Urothelium cell line (cell line): ENCODE results near the gene KIF21A.
"Not testable (repeated sequence)": the region's sequence is repeated elsewhere in the genome, so short reads cannot be mapped to it uniquely, and the experiment has no call there.

Experiments used
- DNase-seq: peaks from one replicate; pipeline ENCODE4 v3.0.0; 2011; ENCODE audit warnings: low spot score, mixed read lengths
- FAIRE-seq: peaks from 2 replicates; lab custom pipeline; 2011; peaks lifted over from hg19 to GRCh38; lab: Jason Lieb, UNC

Gene KIF21A, protein sequence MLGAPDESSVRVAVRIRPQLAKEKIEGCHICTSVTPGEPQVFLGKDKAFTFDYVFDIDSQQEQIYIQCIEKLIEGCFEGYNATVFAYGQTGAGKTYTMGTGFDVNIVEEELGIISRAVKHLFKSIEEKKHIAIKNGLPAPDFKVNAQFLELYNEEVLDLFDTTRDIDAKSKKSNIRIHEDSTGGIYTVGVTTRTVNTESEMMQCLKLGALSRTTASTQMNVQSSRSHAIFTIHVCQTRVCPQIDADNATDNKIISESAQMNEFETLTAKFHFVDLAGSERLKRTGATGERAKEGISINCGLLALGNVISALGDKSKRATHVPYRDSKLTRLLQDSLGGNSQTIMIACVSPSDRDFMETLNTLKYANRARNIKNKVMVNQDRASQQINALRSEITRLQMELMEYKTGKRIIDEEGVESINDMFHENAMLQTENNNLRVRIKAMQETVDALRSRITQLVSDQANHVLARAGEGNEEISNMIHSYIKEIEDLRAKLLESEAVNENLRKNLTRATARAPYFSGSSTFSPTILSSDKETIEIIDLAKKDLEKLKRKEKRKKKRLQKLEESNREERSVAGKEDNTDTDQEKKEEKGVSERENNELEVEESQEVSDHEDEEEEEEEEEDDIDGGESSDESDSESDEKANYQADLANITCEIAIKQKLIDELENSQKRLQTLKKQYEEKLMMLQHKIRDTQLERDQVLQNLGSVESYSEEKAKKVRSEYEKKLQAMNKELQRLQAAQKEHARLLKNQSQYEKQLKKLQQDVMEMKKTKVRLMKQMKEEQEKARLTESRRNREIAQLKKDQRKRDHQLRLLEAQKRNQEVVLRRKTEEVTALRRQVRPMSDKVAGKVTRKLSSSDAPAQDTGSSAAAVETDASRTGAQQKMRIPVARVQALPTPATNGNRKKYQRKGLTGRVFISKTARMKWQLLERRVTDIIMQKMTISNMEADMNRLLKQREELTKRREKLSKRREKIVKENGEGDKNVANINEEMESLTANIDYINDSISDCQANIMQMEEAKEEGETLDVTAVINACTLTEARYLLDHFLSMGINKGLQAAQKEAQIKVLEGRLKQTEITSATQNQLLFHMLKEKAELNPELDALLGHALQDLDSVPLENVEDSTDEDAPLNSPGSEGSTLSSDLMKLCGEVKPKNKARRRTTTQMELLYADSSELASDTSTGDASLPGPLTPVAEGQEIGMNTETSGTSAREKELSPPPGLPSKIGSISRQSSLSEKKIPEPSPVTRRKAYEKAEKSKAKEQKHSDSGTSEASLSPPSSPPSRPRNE (N-terminal part only)

GRCh38 chr12:39443081-39443928 is at the start of gene KIF21A:
Gene KIF21A, minus strand, starts transcription at chr12:39443120. Its CDS starts 150 bp downstream, at chr12:39442970.
- DNase-seq: peak; percentile 96

DNA sequence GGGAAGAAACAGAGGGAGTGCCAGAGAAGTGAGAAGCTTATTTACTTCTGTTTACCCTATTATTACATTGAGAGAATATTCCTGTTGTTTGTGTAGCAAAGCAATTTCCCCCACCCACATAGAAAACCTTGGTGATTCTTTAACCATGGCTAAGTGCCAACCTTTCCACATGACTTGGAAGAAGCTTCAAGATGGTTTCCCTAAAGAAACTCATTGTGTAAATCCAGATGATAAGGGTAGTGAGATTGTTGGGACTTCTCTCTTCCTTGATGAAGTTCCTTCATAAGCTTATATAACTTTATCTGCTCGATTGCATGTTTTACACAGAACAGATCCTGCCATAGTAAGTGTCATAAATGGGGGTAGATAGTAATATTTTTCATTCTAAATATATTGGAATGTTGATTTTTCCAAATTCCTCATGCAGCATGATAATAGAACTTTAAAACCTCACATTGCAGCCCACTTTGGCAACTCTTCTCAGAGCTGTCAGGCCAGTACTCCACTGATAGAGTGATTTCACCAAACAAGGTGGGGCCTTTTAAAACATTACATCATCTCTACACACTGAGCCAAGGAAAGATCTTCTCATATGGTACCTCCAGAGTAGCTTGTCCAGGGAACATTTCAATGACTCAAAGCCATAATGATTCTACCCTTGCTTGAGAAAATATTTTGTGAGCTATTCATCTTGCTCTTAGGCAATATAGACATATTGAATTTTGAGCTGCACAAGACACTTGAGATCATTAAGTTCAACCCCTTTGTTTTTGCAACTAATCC is 47.8 kb upstream of the KIF21A start:
- FAIRE-seq: peak; percentile 23

More at GRCh38 chr12:39443081-39443928, at the start of gene KIF21A:
- FAIRE-seq: peak; percentile 99

DNA sequence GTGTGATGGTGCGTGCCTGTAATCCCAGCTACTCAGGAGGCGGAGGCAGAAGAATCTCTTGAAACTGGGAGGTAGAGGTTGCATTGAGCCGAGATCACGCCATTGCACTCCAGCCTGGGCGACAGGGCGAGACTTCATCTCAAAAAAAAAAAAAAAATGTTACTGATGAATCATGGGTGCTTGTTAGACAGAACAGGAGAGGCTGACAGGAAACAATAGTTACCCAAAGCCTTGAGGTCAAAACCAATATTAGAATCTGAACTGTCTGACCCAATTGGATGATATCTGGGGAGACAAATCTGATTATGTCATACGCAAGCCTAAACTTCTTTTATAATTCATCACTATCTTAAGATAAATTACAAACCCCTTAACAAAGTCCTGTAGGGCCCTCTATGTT is 40.7 kb upstream of the KIF21A start:
- FAIRE-seq (no peak), DNase-seq (no peak)

More for the DNA sequence above, 47.8 kb upstream of the KIF21A start:
- DNase-seq: no peak

DNA sequence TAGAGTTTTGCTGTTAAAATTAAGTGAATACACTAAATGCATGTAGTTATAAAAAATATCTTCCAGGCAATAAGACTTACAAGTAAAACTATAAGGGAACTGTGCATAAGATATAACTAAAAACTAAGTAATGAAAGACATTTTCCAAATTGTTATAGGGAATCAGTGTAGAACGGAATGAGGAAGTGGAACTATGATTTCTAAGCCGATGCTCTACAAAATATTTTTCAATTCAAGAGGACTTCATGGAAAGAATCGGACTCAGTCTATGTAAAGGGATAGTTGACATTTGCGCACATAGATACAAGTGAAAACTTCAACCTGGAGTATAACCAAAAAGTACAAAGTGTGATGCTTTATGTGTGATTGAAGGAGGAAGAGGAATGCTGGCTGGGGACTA is 40.1 kb upstream of the KIF21A start:
- DNase-seq (no peak), FAIRE-seq (no peak)

DNA sequence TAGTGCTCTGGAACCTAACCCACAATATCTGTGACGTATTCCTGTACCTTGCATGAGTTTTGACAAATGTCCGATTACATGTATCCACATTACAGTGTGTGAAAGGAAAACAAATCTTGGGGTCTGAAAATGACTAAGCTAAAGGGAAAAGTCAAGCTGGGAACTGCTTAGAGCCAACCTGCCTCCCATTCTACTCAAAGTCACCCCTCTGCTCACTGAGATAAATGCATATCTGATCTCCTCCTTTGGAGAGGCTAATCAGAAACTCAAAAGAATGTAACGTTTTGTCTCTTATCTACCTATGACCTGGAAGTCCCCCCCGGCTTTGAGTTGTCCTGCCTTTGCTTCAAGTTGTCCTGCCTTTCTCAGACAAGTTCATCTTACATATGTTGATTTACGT is 34.0 kb upstream of the KIF21A start:
- DNase-seq (no peak), FAIRE-seq (no peak)

- DNase-seq (no peak), FAIRE-seq (no peak)
These were observed 33.2 kb upstream of the KIF21A start for GRCh38 chr12:39476121-39476520.

DNA sequence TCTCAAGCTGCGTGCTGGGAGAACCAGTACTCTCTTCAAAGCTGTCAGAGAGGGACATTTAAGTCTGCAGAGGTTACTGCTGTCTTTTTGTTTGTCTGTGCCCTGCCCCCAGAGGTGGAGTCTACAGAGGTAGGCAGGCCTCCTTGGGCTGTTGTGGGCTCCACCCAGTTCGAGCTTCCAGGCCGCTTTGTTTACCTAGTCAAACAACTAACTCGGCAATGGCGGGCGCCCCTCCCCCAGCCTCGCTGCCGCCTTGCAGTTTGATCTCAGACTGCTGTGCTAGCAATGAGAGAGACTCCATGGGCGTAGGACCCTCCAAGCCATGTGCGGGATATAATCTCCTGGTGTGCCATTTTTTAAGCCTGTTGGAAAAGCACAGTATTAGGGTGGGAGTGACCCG is 32.2 kb upstream of the KIF21A start:
- not testable (repeated sequence) for DNase-seq, FAIRE-seq

DNA sequence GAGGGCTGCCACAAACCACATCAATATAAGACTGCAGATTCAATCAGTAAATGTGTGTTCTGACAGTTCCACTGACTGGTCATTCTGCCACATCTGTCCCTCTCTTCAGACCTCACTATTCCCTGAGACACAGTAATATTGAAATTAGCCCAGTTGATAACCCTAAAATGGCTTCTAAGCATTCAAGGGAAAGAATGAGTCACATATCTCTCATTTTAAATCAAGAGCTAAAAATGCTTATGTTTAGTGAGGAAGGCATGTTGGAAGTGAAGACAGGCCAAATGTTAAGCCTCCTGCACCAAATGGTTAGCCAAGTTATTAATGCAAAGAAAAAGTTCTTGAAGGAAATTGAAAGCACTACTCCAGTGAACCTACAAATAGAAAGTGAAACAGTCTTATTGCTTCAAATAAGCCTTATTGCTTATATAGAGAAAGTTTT is 24.5 kb upstream of the KIF21A start:
- FAIRE-seq (no peak), DNase-seq (no peak)

GRCh38 chr12:39464976-39465695 is 22.2 kb upstream of the KIF21A start:
- FAIRE-seq (no peak), DNase-seq (no peak)

GRCh38 chr12:39461059-39461458 is 18.1 kb upstream of the KIF21A start:
- FAIRE-seq (no peak), DNase-seq (no peak)

DNA sequence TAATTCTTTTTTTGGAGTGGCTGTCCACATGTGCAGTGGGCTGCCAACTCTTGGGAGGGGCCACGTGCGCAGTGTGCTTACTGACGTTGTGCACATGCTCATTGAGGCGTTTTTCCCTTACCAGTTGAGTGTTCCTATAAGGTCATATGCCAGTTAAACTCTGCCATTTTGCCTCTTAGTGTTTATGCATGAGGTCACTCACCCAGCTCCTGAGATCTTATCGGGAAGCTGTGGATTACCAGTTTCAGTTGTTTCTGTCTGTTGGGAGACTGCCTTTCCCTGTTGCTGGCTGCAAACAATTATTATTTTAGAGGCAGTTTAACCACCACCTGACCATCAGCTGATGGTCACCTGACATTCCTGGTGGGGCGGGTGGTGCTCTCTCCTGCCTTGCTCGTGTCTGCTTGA is 16.1 kb upstream of the KIF21A start:
- DNase-seq (no peak), FAIRE-seq (peak; percentile 27)

DNA sequence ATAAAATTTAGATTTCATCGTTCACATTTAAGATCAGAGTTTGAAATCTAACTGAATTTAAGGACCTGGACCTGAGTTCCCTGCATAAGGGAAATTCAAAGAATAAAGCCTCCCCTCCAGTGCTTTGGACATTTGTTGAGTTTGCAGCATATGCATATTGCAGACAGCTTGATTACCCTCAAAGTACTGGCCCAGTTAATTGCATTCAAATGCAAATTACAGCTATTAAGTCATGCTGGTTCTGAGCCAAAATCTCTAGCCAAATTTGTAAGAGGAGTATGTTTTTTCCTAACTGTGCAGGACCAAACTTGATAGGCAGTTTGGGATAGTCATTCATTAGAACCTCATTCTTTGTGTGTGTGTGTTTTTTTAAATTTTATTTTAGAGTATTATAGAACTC is 9.1 kb upstream of the KIF21A start:
- FAIRE-seq: no peak
- no peak for DNase-seq

DNA sequence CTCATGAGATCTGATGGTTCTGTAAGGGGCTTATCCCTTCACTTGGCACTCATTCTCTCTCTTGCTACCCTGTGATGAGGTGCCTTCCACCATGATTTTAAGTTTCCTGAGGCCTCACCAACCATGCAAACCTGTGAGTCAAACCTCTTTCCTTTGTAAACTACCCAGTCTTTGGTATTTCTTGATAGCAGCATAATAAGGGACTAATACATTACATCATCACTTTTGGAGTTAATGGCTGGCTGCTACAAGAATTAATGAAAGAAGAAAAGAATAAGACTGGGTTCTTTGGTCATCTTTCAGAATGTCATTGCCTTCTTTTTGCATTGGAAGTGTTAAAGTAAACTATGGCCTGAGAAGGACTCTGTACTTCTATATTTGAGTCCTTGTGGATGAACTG is 5.1 kb upstream of the KIF21A start:
- FAIRE-seq: no peak
- DNase-seq: no peak

GRCh38 chr12:39443929-39444209 is 949 bp upstream of the KIF21A start:
- DNase-seq (no peak), FAIRE-seq (no peak)

DNA sequence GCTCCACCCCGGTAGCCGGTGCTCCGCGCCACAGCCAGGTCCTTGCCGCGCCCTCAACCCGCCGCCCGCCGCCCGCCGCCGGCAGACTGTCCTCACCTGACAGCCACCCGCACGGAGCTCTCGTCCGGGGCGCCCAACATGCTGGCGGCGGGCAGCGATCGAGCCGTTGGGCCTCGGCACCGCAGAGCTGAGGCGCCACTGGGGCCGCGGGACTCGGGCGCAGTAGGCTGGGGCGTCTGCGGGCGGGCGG is 164 bp downstream of the KIF21A start:
- DNase-seq (peak; percentile 41), FAIRE-seq (no peak)

GRCh38 chr12:39441963-39442830 is 723 bp downstream of the KIF21A start:
- DNase-seq: peak; percentile 46
- no peak for FAIRE-seq

DNA sequence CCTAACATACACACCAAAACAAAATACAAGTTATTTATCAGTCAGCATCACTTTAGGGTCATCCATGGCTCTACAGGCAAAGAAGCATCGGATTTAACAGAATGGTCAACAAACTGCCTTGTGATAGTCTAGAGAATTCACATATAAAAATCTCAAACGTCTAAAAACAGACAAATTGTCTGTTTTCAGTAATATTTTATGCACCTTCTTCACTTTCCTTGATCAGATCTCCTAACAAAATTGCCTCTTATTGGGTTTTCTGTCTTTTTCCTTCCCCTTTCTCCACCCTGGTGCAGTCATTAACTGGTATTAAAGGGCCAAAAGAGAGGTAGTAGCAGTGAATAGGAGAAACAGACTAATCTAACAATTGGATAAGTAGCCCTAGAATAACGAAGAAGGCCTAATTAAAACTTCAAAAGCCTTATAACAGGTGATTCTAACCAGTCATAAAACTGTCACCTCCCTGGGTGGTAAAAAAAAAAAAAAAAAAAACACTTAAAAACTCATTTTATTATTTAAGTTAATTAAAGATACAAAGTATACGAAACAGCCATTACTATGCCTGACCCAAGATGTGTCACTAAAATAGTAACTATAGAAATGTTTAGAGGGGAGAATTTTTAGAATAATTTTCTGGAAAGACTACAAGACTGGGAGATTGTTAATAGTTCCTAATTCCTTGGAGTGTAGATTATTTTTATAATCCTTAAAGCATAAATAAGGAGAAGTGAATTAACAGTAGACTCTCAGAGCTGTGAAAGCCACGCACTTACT is 1.5 kb downstream of the KIF21A start:
- FAIRE-seq (no peak), DNase-seq (no peak)
